DMS79 (cell line): ENCODE measurements around the gene RPL18.
"Not testable (repeated sequence)": the region's sequence is repeated elsewhere in the genome, so short reads cannot be mapped to it uniquely, and the experiment has no call there.

Source experiments
- DNase-seq: peaks from one replicate; lab custom pipeline; 2025; lab: John Stamatoyannopoulos, UW

The RPL18 gene

DNA sequence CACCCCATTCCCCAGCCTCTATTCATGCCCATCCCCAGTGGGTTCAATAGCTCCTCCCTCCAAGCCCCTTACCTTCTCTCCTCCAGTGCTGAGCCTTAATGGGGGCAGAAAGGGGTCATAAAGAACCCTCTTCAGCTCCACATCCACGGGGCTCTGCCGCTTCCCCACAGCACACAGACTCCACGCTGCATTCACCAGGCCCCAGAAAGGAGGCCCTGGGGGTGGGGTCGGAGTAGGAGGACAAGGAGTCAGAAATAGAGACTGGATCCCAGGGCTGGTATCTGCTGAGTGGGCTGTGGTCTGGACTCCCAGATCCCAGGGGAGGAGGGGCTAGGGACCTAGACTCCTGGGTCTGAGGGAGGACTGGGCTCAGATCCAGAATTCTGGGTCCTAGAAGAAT is 25.4 kb upstream of the RPL18 start:
- no peak for DNase-seq

- no peak for DNase-seq
These were observed 23.9 kb upstream of the RPL18 start for GRCh38 chr19:48642862-48643261.

GRCh38 chr19:48641850-48642249 is 22.9 kb upstream of the RPL18 start:
- DNase-seq, result no peak

DNA sequence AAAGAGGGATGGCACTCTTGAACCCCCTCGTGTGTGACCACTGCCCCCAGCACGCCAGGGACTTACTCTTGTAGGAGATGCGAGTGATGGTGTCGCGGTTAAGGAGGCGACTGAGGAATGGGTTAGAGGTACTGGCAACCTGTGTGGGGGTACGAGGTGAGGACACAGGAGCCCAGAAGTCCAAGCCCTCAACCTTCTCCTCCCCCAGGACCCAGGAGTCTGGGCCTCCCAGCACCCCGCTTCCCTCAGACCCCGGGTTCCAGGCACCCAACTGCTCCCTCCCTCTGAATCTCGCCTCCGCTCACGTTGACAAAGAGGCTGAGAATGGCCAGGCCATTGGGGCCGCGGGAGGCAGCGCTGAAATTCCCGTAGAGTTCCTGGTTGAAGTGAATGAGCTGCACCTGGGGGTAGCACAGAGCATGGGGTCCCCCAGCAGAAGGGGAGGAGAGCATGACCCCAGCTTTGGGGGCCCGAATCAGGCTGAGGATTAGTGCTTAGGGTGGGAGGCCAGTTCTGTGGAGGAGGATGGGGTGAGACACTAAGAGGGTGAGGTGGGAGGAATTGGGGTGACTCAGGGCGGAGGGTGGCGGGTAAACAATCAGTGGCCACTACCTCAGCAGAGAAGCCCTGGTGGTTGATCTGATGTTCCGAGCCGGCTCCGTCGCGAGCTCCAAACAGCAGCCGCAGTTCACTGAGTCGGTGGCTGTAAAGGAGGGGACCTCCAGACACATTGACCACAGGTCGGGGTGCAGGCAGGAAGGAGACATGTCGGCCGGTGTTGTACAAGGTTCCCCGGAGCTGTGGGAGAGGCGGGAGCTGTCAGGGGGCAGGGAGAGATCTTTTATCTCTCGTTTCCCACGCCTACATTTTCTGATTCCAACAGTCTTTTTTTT is 20.8 kb upstream of the RPL18 start:
- no peak for DNase-seq

DNA sequence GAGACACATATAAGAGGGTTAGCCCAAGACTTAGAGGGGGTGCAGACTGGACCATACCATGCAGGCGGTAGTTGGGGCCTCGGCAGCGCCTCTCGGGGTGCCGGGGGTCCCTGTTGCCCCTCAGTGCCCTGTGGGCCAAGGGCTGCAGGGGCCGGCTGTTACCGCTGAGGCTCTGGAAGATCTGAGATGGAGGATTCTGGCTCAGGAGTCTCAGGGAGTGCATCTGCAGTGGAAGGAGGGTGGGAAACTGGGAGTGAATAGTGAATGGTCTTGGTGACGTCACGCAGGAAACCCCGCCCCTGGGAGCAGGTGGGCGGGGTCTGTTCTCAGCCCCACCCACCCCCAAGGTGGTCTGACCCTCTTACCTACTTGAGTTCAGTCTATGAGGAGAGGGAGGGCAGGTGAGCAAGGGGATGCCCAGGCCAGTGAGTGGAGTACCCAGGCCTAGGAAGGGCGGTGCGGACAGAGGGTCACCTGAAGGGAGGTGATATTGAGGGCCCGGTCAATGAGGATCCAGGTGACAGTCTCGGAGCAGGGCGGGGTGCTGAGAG is 19.9 kb upstream of the RPL18 start:
- no peak for DNase-seq

DNA sequence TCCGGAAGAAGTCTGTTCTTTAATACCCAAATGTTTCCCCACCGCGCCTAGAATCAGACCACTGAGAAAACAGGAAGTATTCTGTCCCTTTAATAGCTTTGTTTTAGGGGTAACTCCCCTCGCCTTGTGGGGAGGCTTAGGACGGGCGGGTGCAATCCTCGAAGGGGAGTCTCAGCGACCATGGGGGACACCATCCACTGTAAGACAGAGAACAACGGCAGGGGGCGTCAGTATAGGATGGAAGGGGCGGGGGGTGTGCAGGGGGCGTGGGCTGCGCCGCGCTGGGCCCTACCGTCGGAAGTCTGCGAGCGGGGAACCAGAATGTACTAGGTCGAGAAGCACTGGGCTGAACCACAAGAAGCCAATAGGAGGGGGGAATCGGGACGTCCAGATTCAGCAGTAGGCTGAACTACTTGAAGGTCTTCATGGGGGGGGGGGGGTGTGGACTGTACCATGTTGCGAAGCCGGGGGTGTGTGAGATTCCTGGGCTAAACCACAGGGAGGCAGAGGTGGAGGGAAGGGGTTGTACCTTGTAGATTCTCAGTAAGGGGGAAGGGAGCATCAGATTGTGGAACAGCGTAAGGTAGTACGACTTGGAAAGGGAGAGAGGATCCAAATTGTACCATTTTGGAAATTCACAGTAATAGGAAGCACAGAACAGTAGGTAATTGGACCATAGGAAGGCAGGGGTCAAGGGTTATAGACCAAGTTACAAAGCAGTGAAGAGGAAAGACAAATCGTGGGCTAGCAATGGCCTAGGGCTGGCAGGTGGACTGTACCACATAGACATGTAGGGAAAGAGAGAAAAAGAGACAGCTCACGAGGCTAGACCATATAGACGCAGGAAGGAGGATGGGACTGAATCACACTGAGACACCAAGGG is 19.2 kb upstream of the RPL18 start:
- peak; percentile 85 for DNase-seq

DNA sequence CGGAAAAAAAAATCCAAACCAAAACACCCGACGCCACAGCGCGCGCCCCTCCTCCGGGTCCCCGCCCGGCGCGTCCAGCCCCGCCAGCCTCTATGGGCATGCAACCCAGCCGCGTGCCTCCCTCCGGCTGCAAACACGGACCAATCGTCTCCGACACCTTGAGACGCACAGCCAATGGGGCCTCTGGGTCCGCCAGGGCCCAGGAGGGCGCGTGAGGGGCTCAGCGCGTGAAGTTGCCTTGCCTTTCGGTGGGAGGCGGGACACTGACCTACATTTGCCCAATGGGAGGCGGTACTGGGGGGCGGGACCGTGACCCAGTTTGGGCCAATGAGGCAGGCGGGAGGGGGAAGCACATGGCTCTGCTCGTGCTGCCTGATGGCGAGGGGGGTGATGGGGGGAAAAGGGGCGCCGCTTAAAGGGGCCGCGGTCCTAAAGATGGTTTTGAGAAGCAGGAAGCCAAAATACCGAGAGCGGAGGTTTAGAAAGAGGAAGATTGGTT is 18.5 kb upstream of the RPL18 start:
- peak; percentile 99 for DNase-seq

GRCh38 chr19:48636859-48637448 is 18.0 kb upstream of the RPL18 start, which contains the start of gene DBP:
DBP (minus strand) TSS chr19:48637379; CDS start chr19:48636994, 385 bp downstream.
- DNase-seq, result no peak

- DNase-seq, result no peak
These were observed 17.2 kb upstream of the RPL18 start for GRCh38 chr19:48635966-48636858.

GRCh38 chr19:48635263-48635965 is 16.4 kb upstream of the RPL18 start:
- DNase-seq, result no peak

DNA sequence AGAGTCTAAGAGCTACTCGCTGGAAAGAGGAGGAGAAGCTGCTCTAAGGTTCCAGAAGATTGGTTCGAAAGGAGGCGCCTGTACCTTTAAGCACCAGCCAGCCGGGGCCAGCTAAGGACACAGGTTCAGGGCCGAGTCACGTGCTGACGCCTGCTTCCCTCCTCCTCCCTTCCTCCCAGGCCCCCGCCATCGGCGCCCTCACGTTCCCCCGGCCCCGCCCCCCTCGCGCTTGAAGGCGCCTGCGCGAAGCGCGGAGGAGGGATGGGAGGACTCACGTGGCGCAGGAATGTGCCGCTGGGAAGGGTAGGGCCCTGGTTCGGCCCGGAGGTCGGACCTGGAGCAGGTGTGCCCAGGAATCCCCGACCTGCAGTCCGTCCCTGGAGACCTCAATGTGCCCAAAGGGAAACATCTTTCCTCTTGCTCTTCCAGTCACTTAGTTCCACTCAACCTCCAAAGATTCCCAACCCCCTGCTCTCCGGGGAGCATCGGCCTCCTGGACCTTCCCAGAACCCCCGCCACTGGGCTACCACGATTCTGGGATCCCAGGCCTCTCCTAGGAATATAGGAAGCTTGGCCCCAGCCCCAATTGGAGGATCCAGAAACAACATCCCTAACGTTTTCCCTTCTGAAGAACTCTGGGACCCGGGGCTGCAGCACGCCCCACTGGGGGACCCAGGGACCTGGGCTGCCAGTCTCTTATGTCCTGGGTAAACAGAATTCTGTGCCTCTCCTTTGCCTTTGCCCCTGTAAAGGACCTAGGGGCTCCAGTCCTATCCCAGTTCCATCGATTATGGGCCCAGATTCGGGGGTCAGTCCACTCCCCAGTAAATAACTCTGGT is 15.7 kb upstream of the RPL18 start:
- DNase-seq, result peak; percentile 95

DNA sequence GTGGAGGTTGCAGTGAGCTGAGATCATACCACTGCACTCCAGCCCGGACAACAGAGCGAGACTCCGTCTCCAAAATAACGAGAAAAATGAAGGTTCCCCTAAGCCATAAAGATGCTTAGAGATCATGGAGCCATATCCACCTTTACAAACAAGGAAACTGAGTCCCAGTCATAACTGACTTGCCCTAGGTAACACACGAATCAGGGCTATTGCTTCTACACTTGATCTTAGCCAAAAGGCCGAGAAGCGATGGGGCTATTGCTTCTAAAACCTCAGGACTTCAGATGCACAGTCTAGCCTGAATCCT is 15.0 kb upstream of the RPL18 start:
- no peak for DNase-seq

DNA sequence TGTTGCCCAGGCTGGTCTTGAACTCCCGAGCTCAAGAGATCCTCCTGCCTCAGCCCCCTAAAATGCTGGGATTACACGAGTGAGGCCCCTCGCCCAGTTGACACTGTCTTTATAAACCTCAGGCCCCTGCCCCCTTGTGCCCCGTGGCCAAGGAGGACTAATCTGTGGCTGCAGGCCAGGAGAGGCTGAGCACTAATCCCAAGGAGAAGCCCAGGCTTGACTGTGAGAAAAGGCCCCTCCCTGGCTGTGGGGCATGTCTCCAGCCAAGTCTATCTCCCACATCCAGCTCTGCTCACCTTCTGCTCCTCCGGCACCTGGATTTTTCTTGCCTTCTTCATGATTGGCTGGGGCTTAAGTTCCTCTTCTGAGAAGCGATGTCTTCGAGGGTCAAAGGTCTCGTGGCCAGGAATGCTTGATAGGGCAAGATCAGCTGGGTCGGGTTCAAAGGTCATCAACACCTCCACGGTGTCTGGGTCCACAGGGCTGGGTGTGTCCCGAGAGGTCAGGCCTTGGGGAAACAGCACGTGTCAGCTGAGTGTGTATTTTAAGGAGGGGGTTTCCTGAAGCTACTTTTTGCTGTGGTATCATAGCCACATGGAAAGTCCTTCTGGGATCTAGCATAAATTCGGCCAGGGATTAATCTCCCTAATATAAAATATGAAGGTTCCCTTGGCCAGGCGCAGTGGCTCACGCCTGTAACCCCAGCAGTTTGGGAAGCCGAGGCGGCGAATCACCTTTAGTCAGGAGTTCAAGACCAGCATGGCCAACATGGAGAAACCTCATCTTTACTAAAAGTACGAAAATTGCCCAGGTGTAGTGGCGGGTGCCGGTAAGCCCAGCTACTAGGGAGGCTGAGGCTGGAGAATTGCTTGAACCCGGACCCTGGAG is 14.4 kb upstream of the RPL18 start:
- no peak for DNase-seq

GRCh38 chr19:48632692-48633147 is 13.7 kb upstream of the RPL18 start:
- DNase-seq, result no peak

DNA sequence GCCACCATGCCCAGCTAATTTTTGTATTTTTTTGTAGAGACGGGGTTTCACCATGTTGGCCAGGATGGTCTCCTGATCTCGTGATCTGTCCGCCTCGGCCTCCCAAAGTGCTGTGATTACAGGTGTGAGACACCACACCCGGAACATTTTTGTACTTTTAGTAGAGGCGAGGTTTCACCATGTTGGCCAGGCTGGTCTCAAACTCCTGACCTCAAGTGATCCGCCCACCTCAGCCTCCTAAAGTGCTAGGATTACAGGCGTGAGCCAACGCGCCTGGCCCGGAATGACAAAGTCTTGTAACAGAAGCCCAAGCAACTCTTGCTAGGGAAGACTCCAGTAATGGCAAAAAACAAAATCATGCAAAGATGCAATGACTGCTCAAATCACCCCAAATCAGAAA is 13.3 kb upstream of the RPL18 start:
- not testable (repeated sequence) for DNase-seq

DNA sequence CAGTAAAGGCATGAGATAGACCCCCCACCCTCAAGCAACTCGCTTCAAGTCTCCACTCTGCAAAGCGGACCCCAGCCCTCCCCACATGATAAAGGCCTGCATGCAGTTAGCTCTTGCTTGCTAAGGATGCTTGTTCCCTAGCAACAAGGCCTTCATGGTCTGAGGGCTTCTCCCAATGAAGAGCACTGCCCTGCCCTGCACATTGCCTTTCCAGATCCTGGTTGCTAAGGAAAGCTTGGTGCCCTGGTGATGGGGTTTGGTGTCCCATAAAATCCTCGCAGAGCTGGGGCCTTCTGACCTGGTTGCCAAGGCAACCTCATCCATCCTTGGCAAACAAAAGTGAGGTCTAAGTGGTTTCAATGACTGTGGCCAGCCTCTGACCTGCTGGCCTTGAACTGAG is 12.2 kb upstream of the RPL18 start:
- no peak for DNase-seq

DNA sequence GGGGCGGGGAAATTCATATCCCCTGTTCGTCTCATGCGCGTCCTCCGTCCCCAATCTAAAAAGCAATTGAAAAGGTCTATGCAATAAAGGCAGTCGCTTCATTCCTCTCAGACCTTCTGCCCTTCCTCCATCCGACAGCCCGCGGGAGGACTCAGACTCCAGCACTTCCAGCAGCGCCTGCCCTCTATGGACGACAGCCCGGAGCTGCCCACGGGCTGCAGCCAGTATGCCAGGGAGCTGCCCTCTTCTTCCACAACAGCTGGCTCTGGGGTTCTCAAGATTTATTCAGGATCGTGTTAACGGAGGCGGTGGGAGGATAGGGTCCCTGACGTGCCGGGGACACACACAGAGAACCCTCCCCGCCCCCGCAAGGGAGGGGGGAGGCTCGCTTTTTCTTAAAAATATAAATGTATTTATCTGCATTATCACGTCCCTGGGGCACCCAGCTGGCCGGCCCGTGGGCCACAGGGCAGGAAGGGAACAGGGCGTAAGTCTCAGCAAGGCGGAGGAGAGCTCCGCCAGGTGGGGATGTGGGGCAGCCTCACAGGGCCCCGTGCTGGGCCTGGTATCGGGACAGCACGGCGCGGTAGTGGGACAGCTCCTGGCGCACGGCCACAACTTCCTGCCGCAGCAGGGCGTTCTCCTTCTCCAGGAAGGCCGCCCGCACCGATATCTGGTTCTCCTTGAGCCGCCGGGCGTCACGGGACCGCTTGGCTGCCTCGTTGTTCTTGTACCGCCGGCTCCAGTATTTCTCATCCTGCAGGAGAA is 11.5 kb upstream of the RPL18 start:
- DNase-seq, result no peak
